Transverse colon (tissue), 4 donors: ENCODE measurements around the gene IL3.

Experiments
- CTCF ChIP-seq, 5 experiments: fragments of 200-600 bp in 3 of 5; fragments of 450-650 bp in 2 of 5; sonication (generic) in 3 of 5; IDR thresholded peaks; 1 replicate in 2 of 5; 2 replicates in 3 of 5; pipeline ENCODE4 v1.5.1; 2016 to 2017; ENCODE audit warnings: antibody characterized with exemption in 5 of 5, inconsistent platforms in 3 of 5, mild to moderate bottlenecking in 2 of 5, moderate library complexity in 1 of 5
- EP300 ChIP-seq: sonication (generic); formaldehyde crosslinking; IDR thresholded peaks from one replicate; pipeline ENCODE4 v1.6.1; 2017; ENCODE audit warnings: antibody characterized with exemption, low read depth
- POLR2AphosphoS5 ChIP-seq, 3 donors: sonication (generic); formaldehyde crosslinking; IDR thresholded peaks; one replicate each; pipeline ENCODE4 v1.6.1; 2016; ENCODE audit warnings: antibody characterized with exemption in 3 of 3

- TF ChIP-seq EP300 (no peak), POLR2AphosphoS5 (IDR thresholded peaks at IDR 0.05) (no peak), CTCF (IDR thresholded peaks at IDR 0.05) (no peak)
These were observed 35.0 kb downstream of the IL3 start for GRCh38 chr5:132095424-132095972.
